ENCODE measurements around the gene PRPF8. TPM values are rescaled to one million over a fixed set of nuclear protein-coding genes. Genes with fewer than 3 reads are reported as not detected.

PRPF8 gene
- total RNA-seq, 4 donors from 2014 or later, result 176 to 235 (median 194) TPM

GRCh38 chr17:1612400-1612799 is 72.3 kb downstream of the PRPF8 start:
- no peak overlapping the region for H3K4me3 ChIP-seq
- peaks cover 0 to 23% (median 19%) of the 10 kb centered on the region in 4 donors for H3K4me1 ChIP-seq
- peaks cover 0 to 52% (median 0%) of the 10 kb centered on the region in 3 donors for H3K36me3 ChIP-seq
- peak overlapping the region in 3 of 4 donors; percentile 15 to 54 (median 32) for H3K27ac ChIP-seq
- no peak for DNase-seq (ENCODE audit: low spot score in 2 of 2)
- TF ChIP-seq, protein P1, sequence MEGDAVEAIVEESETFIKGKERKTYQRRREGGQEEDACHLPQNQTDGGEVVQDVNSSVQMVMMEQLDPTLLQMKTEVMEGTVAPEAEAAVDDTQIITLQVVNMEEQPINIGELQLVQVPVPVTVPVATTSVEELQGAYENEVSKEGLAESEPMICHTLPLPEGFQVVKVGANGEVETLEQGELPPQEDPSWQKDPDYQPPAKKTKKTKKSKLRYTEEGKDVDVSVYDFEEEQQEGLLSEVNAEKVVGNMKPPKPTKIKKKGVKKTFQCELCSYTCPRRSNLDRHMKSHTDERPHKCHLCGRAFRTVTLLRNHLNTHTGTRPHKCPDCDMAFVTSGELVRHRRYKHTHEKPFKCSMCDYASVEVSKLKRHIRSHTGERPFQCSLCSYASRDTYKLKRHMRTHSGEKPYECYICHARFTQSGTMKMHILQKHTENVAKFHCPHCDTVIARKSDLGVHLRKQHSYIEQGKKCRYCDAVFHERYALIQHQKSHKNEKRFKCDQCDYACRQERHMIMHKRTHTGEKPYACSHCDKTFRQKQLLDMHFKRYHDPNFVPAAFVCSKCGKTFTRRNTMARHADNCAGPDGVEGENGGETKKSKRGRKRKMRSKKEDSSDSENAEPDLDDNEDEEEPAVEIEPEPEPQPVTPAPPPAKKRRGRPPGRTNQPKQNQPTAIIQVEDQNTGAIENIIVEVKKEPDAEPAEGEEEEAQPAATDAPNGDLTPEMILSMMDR (IDR thresholded peaks at IDR 0.05), result no peak
- TF ChIP-seq EP300 (IDR thresholded peaks at IDR 0.05), result peak in 1 of 2 donors; percentile 7
- H3K27me3 ChIP-seq, result no peaks in the 10 kb centered on the region
- H3K9me3 ChIP-seq, result no peaks in the 10 kb centered on the region
- 66 to 72% methylated on average over 16 of the region's 16 CpGs for WGBS, 2 donors

DNA sequence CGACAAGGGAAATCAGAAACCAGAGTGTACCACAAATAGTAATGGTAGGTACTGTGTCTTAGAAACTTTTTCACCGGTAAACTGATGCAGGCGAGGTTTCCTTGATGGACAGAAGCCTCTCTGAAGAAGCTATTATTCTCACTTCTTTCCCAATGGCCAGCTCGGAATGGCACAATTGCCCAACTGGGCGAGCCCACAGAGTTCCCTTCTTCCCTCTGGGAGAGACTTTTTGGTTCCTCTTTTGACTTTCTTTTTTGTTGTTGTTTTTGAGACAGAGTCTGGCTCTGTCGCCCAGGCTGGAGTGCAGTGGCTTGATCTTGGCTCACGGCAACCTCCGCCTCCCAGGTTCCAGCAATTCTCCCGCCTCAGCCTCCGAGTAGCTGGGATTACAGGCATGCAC is 73.0 kb downstream of the PRPF8 start:
- WGBS, 2 donors, result 67 to 71% methylated on average over 10 of the region's 10 CpGs
- Histone ChIP-seq H3K4me1 (peaks cover 0 to 26% (median 22%) of the 10 kb centered on the region in 4 donors), H3K36me3 (peaks cover 0 to 47% (median 0%) of the 10 kb centered on the region in 3 donors), H3K27me3 (no peaks in the 10 kb centered on the region), H3K9me3 (no peaks in the 10 kb centered on the region), H3K4me3 (no peak overlapping the region), H3K27ac (peak overlapping the region in 3 of 4 donors; percentile 15 to 54 (median 32))
- DNase-seq (ENCODE audit: low spot score in 2 of 2), result no peak
- TF ChIP-seq EP300 (IDR thresholded peaks at IDR 0.05), result peak in 1 of 2 donors; percentile 70
- TF ChIP-seq POLR2A (IDR thresholded peaks at IDR 0.05), result no peak

GRCh38 chr17:1608676-1609075 is 76.0 kb downstream of the PRPF8 start:
- Histone ChIP-seq H3K27me3 (no peaks in the 10 kb centered on the region), H3K36me3 (peaks cover 0 to 24% (median 0%) of the 10 kb centered on the region in 3 donors), H3K4me1 (peaks cover 0 to 47% (median 28%) of the 10 kb centered on the region in 4 donors), H3K9me3 (no peaks in the 10 kb centered on the region), H3K27ac (peak overlapping the region; percentile 5 to 90 (median 75)), H3K4me3 (no peak overlapping the region)
- TF ChIP-seq, protein P1 (IDR thresholded peaks at IDR 0.05), result no peak
- TF ChIP-seq EP300 (IDR thresholded peaks at IDR 0.05) (no peak), POLR2A (IDR thresholded peaks at IDR 0.05) (no peak)
- WGBS, 2 donors, result 71 to 73% methylated on average over 7 of the region's 7 CpGs
- DNase-seq (ENCODE audit: low spot score in 2 of 2), result no peak

GRCh38 chr17:1607971-1608320 is 76.7 kb downstream of the PRPF8 start:
- no peak overlapping the region for H3K4me3 ChIP-seq
- 81 to 87% methylated on average over 5 of the region's 5 CpGs for WGBS, 2 donors
- no peak for DNase-seq (ENCODE audit: low spot score in 2 of 2)
- H3K36me3 ChIP-seq, result peaks cover 0 to 17% (median 0%) of the 10 kb centered on the region in 3 donors
- no peaks in the 10 kb centered on the region for H3K27me3 ChIP-seq
- H3K9me3 ChIP-seq, result no peaks in the 10 kb centered on the region
- peaks cover 0 to 47% (median 28%) of the 10 kb centered on the region in 4 donors for H3K4me1 ChIP-seq
- H3K27ac ChIP-seq, result peak overlapping the region; percentile 31 to 90 (median 75)
- TF ChIP-seq, protein P1 (IDR thresholded peaks at IDR 0.05), result no peak

DNA sequence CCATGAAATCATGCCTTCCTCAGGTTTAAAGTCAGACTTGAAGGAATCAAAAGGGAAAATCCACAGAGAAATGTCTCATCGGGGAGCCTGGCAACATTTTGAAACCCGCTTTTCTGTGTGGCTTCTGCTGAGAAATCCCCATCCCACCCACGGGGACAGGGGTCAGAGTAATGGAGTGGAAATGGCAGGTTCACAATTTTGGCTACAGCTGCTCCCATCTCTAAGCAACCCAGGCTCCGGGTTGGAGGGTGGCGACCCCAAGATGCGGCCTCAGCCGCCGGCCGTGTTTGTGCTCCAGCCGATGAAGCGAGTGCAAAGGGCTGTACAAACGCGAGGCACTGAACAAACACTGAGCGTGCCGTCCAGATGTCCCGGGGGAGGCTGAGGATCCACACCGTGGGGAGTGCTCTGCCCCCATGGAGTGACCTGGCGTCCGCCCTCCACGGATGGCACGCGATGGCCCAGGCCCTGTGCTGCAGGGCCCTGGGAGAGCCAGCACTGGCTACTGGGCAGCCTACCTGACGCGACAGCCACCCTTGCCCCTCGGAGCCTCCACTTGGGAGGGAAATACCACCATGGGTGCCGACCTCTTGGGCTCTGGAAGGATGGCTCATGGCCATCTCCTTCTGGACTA is 78.2 kb downstream of the PRPF8 start:
- Histone ChIP-seq H3K4me1 (peaks cover 0 to 47% (median 25%) of the 10 kb centered on the region in 4 donors), H3K27ac (peak overlapping the region; percentile 31 to 90 (median 75)), H3K27me3 (no peaks in the 10 kb centered on the region), H3K4me3 (peak overlapping the region in 1 of 4 donors; percentile 11), H3K9me3 (peaks cover 0 to 4% (median 0%) of the 10 kb centered on the region in 4 donors), H3K36me3 (peaks cover 0 to 16% (median 0%) of the 10 kb centered on the region in 3 donors)
- WGBS, 2 donors, result 58 to 63% methylated on average over 23 to 24 of the region's 26 CpGs
- TF ChIP-seq POLR2A (IDR thresholded peaks at IDR 0.05), result no peak
- no peak for TF ChIP-seq EP300 (IDR thresholded peaks at IDR 0.05)
- TF ChIP-seq, protein P1 (IDR thresholded peaks at IDR 0.05), result no peak
- no peak for DNase-seq (ENCODE audit: low spot score in 2 of 2)
